ENCODE measurements around the gene TULP1. TPM values are rescaled to one million over a fixed set of nuclear protein-coding genes. Genes with fewer than 3 reads are reported as not detected.

Gene TULP1
- total and polyA plus RNA-seq, 2 of the 13 experiments (the other 11 are each of a cell fraction or from before 2014, with no cell fraction given) = not detected

DNA sequence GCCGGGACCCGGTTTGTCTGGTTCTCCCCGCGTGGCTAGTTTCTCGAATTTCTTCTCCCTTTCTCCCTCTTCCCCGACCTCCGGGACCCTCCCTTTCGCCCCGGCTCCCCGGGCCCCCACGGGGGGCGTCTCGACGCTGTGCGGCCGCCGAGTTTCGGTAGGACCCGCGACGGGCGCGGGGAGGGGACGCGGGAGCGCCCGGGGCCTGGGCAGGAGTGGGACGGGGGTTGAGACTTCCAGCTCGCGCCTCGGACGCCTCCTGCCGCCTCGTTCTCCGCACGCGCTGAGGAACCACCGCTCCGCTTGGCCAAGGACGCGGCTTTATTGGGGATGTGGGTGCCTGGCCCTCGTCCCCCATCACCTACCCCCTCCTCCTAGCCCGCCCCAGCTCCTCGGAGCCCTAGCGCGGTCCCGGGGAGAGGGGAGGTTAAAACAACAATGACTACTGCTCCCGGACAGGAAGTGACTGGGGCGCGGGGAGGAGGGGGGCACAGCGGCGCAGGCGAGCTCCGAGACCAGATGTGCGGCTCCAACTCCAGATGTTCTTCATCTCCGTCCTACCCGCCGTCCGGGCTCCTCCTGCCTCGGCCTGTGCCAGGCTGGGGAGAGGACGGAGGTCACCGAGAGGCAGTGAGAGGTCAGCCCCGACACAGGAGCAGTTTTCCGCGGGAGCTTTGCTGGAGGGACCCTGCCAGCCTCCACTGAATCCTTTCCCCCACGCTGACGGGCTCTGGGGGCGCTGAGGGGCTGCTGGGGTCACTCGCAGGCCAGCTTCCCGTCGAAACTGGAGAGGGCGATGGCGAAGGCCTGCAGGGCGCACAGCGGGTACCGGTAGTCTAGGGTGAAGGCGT, 14.9 kb downstream of the TULP1 start (continued):
- TF ChIP-seq, protein P1, sequence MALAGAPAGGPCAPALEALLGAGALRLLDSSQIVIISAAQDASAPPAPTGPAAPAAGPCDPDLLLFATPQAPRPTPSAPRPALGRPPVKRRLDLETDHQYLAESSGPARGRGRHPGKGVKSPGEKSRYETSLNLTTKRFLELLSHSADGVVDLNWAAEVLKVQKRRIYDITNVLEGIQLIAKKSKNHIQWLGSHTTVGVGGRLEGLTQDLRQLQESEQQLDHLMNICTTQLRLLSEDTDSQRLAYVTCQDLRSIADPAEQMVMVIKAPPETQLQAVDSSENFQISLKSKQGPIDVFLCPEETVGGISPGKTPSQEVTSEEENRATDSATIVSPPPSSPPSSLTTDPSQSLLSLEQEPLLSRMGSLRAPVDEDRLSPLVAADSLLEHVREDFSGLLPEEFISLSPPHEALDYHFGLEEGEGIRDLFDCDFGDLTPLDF (CRISPR knock-in tag; IDR thresholded peaks at IDR 0.05) = peak; percentile 51; the same call in 1 of the 2 replicates
- TF ChIP-seq ZNF713 (CRISPR knock-in tag; IDR thresholded peaks at IDR 0.05) = no peak
- TF ChIP-seq MYC (CRISPR knock-in tag; IDR thresholded peaks at IDR 0.05; ENCODE audit: borderline replicate concordance) = peak; percentile 60
- no peak for TF ChIP-seq HNRNPUL1 (IDR thresholded peaks at IDR 0.05; ENCODE audit: low read depth, low read length)
- TF ChIP-seq, protein P2, sequence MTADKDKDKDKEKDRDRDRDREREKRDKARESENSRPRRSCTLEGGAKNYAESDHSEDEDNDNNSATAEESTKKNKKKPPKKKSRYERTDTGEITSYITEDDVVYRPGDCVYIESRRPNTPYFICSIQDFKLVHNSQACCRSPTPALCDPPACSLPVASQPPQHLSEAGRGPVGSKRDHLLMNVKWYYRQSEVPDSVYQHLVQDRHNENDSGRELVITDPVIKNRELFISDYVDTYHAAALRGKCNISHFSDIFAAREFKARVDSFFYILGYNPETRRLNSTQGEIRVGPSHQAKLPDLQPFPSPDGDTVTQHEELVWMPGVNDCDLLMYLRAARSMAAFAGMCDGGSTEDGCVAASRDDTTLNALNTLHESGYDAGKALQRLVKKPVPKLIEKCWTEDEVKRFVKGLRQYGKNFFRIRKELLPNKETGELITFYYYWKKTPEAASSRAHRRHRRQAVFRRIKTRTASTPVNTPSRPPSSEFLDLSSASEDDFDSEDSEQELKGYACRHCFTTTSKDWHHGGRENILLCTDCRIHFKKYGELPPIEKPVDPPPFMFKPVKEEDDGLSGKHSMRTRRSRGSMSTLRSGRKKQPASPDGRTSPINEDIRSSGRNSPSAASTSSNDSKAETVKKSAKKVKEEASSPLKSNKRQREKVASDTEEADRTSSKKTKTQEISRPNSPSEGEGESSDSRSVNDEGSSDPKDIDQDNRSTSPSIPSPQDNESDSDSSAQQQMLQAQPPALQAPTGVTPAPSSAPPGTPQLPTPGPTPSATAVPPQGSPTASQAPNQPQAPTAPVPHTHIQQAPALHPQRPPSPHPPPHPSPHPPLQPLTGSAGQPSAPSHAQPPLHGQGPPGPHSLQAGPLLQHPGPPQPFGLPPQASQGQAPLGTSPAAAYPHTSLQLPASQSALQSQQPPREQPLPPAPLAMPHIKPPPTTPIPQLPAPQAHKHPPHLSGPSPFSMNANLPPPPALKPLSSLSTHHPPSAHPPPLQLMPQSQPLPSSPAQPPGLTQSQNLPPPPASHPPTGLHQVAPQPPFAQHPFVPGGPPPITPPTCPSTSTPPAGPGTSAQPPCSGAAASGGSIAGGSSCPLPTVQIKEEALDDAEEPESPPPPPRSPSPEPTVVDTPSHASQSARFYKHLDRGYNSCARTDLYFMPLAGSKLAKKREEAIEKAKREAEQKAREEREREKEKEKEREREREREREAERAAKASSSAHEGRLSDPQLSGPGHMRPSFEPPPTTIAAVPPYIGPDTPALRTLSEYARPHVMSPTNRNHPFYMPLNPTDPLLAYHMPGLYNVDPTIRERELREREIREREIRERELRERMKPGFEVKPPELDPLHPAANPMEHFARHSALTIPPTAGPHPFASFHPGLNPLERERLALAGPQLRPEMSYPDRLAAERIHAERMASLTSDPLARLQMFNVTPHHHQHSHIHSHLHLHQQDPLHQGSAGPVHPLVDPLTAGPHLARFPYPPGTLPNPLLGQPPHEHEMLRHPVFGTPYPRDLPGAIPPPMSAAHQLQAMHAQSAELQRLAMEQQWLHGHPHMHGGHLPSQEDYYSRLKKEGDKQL (CRISPR knock-in tag; IDR thresholded peaks at IDR 0.05; ENCODE audit: low read depth) = peak; percentile 43; the same call in 1 of the 2 replicates
- no peak for TF ChIP-seq ZNF260 (CRISPR knock-in tag; IDR thresholded peaks at IDR 0.05; ENCODE audit: borderline replicate concordance, low read depth)
- 0 out of 2 replicates have a peak, but pooled peaks have one; percentile 62 for TF ChIP-seq ZNF850 (CRISPR knock-in tag; conservative IDR thresholded peaks at IDR 0.05)
- TF ChIP-seq EZH2 (conservative IDR thresholded peaks at IDR 0.05; ENCODE audit: low read depth, low read length) = no peak
- TF ChIP-seq JDP2 (CRISPR knock-in tag; IDR thresholded peaks at IDR 0.05; ENCODE audit: borderline replicate concordance) = no peak; the same call in 1 of the 2 replicates
- peak; percentile 70; the same call in 1 of the 2 replicates for TF ChIP-seq ZFAT (CRISPR knock-in tag; conservative IDR thresholded peaks at IDR 0.05)
- TF ChIP-seq, protein P3, sequence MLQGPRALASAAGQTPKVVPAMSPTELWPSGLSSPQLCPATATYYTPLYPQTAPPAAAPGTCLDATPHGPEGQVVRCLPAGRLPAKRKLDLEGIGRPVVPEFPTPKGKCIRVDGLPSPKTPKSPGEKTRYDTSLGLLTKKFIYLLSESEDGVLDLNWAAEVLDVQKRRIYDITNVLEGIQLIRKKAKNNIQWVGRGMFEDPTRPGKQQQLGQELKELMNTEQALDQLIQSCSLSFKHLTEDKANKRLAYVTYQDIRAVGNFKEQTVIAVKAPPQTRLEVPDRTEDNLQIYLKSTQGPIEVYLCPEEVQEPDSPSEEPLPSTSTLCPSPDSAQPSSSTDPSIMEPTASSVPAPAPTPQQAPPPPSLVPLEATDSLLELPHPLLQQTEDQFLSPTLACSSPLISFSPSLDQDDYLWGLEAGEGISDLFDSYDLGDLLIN (CRISPR knock-in tag; IDR thresholded peaks at IDR 0.05; ENCODE audit: borderline replicate concordance) = no peak
- TF ChIP-seq, protein P4, sequence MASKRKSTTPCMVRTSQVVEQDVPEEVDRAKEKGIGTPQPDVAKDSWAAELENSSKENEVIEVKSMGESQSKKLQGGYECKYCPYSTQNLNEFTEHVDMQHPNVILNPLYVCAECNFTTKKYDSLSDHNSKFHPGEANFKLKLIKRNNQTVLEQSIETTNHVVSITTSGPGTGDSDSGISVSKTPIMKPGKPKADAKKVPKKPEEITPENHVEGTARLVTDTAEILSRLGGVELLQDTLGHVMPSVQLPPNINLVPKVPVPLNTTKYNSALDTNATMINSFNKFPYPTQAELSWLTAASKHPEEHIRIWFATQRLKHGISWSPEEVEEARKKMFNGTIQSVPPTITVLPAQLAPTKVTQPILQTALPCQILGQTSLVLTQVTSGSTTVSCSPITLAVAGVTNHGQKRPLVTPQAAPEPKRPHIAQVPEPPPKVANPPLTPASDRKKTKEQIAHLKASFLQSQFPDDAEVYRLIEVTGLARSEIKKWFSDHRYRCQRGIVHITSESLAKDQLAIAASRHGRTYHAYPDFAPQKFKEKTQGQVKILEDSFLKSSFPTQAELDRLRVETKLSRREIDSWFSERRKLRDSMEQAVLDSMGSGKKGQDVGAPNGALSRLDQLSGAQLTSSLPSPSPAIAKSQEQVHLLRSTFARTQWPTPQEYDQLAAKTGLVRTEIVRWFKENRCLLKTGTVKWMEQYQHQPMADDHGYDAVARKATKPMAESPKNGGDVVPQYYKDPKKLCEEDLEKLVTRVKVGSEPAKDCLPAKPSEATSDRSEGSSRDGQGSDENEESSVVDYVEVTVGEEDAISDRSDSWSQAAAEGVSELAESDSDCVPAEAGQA (IDR thresholded peaks at IDR 0.05; ENCODE audit: low read depth) = 0 out of 2 replicates have a peak, but pooled peaks have one; percentile 4
- TF ChIP-seq, protein P4 (CRISPR knock-in tag; IDR thresholded peaks at IDR 0.05; ENCODE audit: borderline replicate concordance) = 0 out of 2 replicates have a peak, but pooled peaks have one; percentile 40
- TF ChIP-seq SMARCC2 (IDR thresholded peaks at IDR 0.05) = no peak
